Urinary bladder (tissue), 4 donors: Measurements from ENCODE around the gene MAN1C1. TPM values are rescaled to one million over a fixed set of nuclear protein-coding genes. Genes with fewer than 3 reads are reported as not detected.

ENCODE experiments used
- DNase-seq: peaks from one replicate; pipeline ENCODE4 v3.0.0-alpha.2; 2015; ENCODE audit errors: extremely low spot score
- H3K27ac ChIP-seq: one replicate; pipeline ENCODE4 v1.5.1; 2013; ENCODE audit warnings: low read depth, mild to moderate bottlenecking, moderate library complexity
- H3K36me3 ChIP-seq: one replicate; pipeline ENCODE4 v1.6.1; 2013; ENCODE audit warnings: mild to moderate bottlenecking, moderate library complexity; ENCODE audit not compliant: insufficient read depth
- H3K4me1 ChIP-seq: one replicate; pipeline ENCODE4 v1.6.1; 2013; ENCODE audit warnings: mild to moderate bottlenecking, moderate library complexity; ENCODE audit not compliant: insufficient read depth
- H3K4me3 ChIP-seq: one replicate; pipeline ENCODE4 v1.5.1; 2013; ENCODE audit warnings: low read depth, low read length
- WGBS: extraction: QIAGEN DNeasy Blood & Tissue Kit; methylation state at CpG from one replicate; pipeline ENCODE4 v1.1.7; 2013; 5-methylcytosine and 5-hydroxymethylcytosine counted together
- polyA plus RNA-seq: library from polyadenylated mRNA; stranded (reverse); fragments of 200-250 nt; gene quantifications from one replicate; pipeline ENCODE4 v1.2.3, GENCODE V29; 2013
- total RNA-seq: library from RNA; depleted of rRNA; stranded (reverse); fragments of >200 nt; gene quantifications from one replicate; pipeline ENCODE4 v1.2.3, GENCODE V29; 2014
- donor health status: healthy with polysubstance abuse.
- donor health status: healthy.

The MAN1C1 gene
- total RNA-seq = 18.2 TPM
- polyA plus RNA-seq = 26.4 TPM

DNA sequence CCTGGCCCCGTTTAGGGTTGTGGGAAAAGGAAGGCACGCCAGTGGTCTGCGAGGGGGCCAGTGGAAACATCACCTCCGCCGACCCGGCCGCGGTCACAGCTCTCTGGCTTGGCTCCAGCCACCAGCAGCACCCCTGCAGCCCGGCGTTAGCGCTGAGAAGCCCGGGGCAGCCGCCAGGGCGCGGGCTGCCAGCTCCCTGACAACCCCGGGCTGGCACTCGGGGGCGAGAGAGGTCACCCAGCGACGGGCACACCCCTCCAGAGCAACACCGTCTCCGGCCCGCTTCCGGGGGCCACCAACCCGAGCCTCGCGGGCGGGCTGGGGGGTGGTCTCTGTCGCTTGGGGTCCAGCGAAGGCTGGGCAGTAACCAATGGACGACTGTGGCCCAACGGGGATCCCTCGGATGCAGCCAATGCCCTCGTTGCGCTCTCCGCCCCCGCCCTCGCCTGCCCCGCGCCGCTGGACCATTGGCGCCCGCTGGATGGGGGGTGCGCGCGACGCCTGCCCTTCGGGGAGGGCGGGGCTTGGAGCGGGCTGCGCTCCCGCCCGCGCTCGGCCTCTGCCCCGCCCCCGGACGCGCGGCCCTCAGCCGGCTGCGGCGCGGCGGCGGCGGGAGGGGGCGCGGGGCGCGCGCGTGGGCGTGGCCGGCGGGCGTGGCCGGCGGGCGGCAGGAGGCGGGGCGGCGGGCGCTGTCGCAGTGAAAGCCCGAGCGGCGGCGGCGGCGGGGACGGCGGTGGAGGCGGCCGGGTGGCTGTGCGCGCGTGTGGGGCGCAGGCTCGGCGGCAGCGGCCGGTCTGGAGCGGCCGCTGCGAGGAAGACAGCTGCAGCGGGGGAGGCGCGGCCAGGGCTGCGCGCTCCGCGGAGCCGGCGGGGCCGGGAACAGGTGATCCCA is at the start of gene MAN1C1:
Gene MAN1C1 (plus strand): TSS at position 697 of the 892 bp plus-strand sequence. CDS start 1,007 bp downstream, outside the sequence.
- peak; percentile 43 for DNase-seq
- Histone ChIP-seq H3K27ac (peak within 1 kb of the TSS; percentile 42), H3K4me3 (peak within 1 kb of the TSS; percentile 79), H3K36me3 (no peaks in the 10 kb centered on the region), H3K4me1 (no peaks in the 10 kb centered on the region)
- WGBS = under 1% methylated on average over 114 of the region's 116 CpGs

DNA sequence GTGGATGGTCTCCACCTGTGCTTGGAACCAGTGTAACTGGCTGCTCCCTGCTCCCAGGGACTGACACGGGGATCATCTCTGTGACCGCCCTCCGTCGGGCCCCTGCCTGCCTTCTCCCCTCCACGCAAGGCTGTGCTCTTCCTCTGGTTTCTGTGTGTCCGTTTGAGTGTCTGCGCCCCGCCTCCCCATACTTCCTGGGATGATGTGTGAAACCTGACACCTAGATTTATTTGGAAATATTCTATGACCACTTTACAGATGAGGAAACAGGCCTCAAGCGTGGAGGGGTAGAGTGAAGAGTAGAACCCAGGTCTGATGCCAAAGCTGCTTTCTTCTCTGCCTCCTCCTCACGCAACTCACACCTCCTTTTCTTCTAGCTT is 48.9 kb upstream of the MAN1C1 start:
- peak overlapping the region; percentile 77 for H3K27ac ChIP-seq
- no peaks in the 10 kb centered on the region for H3K4me1 ChIP-seq
- 73% methylated on average over 10 of the region's 10 CpGs for WGBS
- no peak for DNase-seq
- no peak overlapping the region for H3K4me3 ChIP-seq
- H3K36me3 ChIP-seq = no peaks in the 10 kb centered on the region

DNA sequence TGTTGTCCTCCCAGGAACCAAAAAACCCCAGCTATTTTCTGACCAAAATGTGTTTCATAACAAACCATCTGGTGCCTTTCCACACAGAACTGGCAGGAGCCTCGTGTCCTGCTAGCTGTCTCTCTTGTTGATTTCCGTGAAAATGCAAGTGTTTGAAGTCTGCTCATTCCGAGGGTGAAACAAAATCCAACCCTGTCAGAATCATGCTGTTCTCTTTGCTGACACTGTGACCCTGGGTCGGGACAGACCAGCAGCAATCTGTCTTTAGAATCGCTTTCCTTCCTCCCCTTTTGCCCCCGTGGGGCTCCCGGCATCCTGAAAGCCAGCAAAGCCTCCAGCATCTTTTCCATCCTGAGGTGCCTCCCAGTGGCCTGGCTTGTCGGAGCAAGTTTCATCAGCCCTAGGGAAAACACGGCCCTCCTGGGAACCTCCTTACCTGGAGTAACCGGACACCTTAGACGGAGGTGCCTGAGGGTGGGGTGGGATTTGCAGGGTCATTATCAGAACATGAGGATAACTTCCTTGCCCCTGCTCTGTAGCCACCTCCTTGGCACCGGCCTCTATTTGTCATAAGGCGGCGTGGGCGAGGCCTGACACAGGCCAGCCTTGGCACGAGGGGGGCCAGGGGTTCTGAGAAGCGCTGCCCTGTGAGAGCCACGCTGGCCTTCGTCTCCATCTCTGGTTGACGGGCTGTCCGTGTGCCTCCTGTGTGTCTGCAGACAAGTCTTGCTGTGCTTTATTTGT is 48.3 kb upstream of the MAN1C1 start:
- no peaks in the 10 kb centered on the region for H3K4me1 ChIP-seq
- H3K36me3 ChIP-seq = no peaks in the 10 kb centered on the region
- peak overlapping the region; percentile 86 for H3K27ac ChIP-seq
- H3K4me3 ChIP-seq = no peak overlapping the region
- WGBS = 50% methylated on average over 21 of the region's 21 CpGs
- no peak for DNase-seq

DNA sequence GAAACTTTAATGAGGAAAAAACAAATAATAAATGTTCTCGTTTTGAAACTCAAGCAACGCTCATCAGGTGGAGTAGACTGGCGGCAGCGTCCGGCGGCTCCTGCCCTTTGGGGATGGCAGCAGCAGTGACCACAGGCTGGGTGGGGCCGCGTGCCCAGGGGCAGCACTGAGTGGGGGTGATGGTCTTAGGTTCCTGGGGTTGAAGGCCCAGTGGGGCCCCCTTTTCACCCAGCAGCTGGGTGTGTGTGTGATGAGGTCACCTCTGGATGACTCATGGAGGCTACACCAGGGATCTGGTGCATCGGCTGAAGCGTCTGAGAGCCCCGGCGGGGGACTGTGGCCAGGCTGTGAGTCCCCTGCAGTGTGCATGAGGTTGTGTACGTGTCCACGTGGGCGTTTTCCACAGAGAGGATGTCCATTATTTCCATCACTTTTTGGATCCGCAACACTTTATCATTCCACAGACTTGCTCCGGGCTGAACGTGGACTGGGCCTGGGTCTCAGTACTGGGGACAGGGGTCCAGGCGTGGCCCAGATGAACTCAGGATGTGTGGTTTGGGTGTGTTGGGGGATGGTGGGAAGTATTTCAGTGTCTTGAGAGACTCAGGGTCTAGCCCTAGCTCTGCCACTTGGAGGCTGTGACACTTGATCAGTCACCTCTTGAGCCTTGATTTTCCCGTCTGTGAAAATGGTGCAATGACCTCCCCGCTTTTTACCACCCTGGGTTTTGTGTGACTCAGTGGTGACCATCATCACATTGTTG is 47.6 kb upstream of the MAN1C1 start:
- no peak overlapping the region for H3K4me3 ChIP-seq
- H3K4me1 ChIP-seq = no peaks in the 10 kb centered on the region
- H3K36me3 ChIP-seq = no peaks in the 10 kb centered on the region
- H3K27ac ChIP-seq = peak overlapping the region; percentile 86
- DNase-seq = no peak
- 69% methylated on average over 21 of the region's 21 CpGs for WGBS

DNA sequence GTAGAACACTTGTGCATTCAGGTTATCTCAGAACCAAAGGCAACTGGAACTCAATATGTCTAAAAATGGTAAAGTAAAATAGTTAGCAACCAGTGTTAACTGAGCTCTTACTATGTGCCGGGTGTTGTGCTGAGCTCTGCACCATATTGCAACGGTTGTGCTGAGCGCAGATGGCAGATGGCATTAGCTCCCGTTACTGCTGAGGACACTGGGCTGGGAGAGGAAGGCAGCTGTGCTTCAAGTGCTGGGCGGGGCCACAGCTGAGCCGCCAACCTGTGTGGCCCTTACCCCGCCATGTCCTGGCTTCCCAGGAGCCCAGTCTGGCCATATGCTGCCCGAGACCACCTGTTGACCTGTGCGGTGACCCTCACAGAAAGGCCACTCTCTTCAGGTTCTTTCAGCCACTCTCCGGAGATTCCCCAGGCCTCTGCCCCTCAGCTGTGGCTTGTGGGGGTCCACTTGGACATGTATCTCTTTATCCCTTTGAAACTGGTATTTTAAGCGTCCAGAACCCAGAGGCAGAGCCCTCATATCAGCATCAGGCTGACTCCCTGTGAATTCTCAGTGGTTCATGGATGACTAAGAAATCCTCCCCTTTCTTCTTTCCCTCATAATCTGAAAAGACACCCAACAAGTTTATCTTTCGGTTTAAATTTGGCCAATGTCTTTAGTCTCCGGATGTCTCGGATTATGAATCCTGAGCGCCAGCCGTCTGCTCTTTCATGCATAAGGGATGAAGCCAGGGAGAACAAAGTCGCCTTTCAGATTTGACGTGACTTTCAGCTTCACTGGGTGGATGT is 46.8 kb upstream of the MAN1C1 start:
- no peak for DNase-seq

DNA sequence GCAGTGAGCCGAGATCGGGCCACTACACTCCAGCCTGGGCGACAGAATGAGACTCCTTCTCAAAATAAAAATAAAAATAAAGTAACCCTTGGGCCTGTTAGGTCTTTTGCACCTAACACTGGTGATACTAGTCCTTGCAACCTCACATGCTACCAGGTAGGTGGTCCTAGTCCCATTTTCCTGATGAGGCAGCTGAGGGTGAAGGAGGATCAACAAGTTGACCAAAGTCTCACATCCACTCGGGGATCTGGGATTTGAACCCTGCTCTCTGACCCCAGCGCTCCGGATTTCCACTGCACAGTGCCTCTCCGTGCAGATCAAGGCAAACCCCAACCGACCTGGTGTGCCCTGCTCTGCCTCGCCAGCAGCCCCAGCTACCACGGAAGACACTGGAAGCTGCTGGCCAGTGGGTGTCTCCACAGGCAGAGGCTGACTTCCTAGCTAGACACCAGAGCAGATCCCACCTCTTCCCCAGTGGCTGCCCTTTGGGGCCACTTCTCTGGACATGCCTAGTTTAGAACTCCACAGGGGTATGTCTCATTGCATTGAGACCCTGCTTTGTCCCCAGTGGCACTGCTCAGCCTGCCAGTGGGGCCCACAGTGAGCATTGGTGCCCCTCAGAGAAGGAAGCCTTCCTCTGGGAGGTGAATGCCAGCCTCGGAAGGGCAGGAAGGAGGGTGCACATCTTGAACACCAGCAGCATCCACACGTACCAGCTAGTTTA is 45.6 kb upstream of the MAN1C1 start:
- H3K36me3 ChIP-seq = no peaks in the 10 kb centered on the region
- DNase-seq = no peak
- WGBS = 90% methylated on average over 12 of the region's 12 CpGs
- H3K27ac ChIP-seq = no peak overlapping the region
- H3K4me1 ChIP-seq = no peaks in the 10 kb centered on the region
- no peak overlapping the region for H3K4me3 ChIP-seq

More for the DNA sequence above, 46.8 kb upstream of the MAN1C1 start:
- peak overlapping the region; percentile 61 for H3K27ac ChIP-seq
- no peaks in the 10 kb centered on the region for H3K4me1 ChIP-seq
- no peaks in the 10 kb centered on the region for H3K36me3 ChIP-seq
- WGBS = 80% methylated on average over 18 of the region's 18 CpGs
- no peak overlapping the region for H3K4me3 ChIP-seq

DNA sequence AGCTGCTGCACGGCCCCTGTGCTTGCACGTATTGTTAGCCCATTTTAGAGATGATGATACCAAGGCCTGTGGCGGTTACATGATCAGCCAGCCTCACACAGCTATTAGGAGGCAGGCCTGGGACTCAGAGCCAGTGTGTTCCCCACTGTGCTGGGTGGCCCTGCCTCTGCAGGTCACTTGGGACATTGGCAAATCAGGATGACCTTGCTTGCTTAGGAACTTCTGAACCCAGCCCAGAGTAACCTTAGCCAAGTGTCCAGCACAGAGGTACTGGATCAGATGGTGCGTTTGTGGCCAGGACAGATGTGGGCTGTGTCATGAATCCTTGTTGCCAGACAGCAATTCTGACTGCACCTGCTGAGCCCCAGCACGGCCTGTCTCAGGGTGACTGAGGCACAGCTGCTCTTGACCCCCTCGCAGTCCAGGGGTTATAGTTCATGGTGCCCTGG is 45.0 kb upstream of the MAN1C1 start:
- H3K27ac ChIP-seq = no peak overlapping the region
- H3K4me3 ChIP-seq = no peak overlapping the region
- no peak for DNase-seq
- H3K4me1 ChIP-seq = no peaks in the 10 kb centered on the region
- no peaks in the 10 kb centered on the region for H3K36me3 ChIP-seq
- whole genome bisulfite sequencing = 90% methylated on average over 6 of the region's 6 CpGs

GRCh38 chr1:25572107-25572506 is 44.5 kb upstream of the MAN1C1 start:
- DNase-seq = no peak
- Histone ChIP-seq H3K4me1 (no peaks in the 10 kb centered on the region), H3K36me3 (no peaks in the 10 kb centered on the region), H3K27ac (no peak overlapping the region), H3K4me3 (no peak overlapping the region)
- 88% methylated on average over 5 of the region's 5 CpGs for WGBS

GRCh38 chr1:25572708-25573590 is 43.6 kb upstream of the MAN1C1 start:
- 42% methylated on average over 18 of the region's 18 CpGs for WGBS
- no peaks in the 10 kb centered on the region for H3K36me3 ChIP-seq
- H3K27ac ChIP-seq = no peak overlapping the region
- no peaks in the 10 kb centered on the region for H3K4me1 ChIP-seq
- no peak overlapping the region for H3K4me3 ChIP-seq
- DNase-seq = no peak

GRCh38 chr1:25573591-25573930 is 43.0 kb upstream of the MAN1C1 start:
- no peak for DNase-seq
- 66% methylated on average over 9 of the region's 9 CpGs for whole genome bisulfite sequencing
- Histone ChIP-seq H3K36me3 (no peaks in the 10 kb centered on the region), H3K27ac (no peak overlapping the region), H3K4me1 (no peaks in the 10 kb centered on the region), H3K4me3 (no peak overlapping the region)

DNA sequence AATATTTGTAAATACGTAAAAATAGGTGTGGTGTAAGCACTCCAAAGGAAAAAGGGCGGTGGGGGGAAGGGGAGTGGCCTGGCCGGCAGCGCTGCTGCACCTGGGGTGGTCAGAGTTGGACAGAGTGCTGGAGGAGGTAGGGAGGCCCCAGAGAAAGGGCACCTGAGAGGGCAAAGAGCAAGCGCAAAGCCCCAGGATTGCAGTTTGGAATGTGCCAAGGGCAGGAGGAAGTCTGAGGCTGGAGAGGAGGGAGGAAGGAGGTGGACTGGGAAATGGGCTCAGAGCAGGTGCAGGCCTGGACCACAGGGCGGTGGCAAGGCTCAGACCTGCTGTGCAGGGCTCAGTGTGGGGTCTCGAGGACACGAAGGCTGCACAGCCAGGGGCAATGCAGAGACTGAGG is 42.6 kb upstream of the MAN1C1 start:
- Histone ChIP-seq H3K4me1 (no peaks in the 10 kb centered on the region), H3K27ac (no peak overlapping the region), H3K36me3 (no peaks in the 10 kb centered on the region), H3K4me3 (no peak overlapping the region)
- WGBS = 85% methylated on average over 8 of the region's 8 CpGs
- no peak for DNase-seq

DNA sequence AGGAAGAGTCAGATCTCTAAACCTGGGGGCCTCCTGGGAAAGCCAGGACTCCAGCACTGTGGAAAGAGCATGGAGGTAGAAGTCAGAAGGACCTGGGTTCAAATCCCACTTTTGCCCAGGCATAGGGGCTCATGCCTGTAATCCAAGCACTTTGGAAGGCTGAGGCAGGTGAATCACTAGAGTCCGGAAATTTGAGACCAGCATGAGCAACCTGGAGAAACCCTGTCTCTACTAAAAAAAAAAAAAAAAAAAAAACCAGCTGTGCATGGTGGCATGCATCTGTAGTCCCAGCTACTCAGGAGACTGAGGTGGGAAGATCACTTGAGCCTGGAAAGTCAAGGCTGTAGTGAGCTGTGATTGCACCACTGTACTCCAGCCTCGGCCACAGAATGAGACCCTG is 41.4 kb upstream of the MAN1C1 start:
- DNase-seq = no peak
- WGBS = 91% methylated on average over 2 of the region's 2 CpGs
- no peaks in the 10 kb centered on the region for H3K36me3 ChIP-seq
- no peak overlapping the region for H3K4me3 ChIP-seq
- no peak overlapping the region for H3K27ac ChIP-seq
- H3K4me1 ChIP-seq = no peaks in the 10 kb centered on the region
